ENCODE measurements around the gene SERPINB11. TPM values are rescaled to one million over a fixed set of nuclear protein-coding genes. Genes with fewer than 3 reads are reported as not detected.
"Not testable (repeated sequence)": the region's sequence is repeated elsewhere in the genome, so short reads cannot be mapped to it uniquely, and the experiment has no call there.

The SERPINB11 gene
- total RNA-seq, 2 experiments from 2014 or later, result not detected

DNA sequence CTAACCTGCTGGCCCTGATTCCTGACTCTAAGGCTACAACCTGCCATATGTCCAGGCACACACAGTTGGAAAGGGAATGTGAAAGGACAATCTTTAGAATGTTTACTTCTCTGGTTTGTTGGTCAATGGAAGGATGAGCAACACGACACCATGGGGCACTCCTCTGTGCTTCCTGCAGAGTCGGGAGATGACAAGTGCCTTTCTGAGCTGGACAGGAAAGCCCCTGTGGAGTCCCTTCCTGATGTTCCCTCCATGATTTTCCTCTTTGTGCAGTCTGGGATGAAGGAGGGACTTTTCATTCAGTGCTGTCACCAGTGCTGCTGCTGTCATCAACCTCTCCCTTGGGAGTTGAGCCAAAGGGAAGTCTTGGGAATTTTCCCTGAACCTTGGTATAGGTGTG, 49.9 kb downstream of the SERPINB11 start:
- peaks cover 3% of the 10 kb centered on the region for H3K9me3 Mint-ChIP-seq
- POLR2A ChIA-PET, result no interaction called here
- DNase-seq (no peak), ATAC-seq (ENCODE audit: low read depth) (no peak)
- no peaks in the 10 kb centered on the region for H3K36me3 Mint-ChIP-seq
- no peak overlapping the region for H3K27ac Mint-ChIP-seq
- H3K4me3 Mint-ChIP-seq, result no peak overlapping the region
- H3K27me3 Mint-ChIP-seq, result no peaks in the 10 kb centered on the region
- H3K4me1 Mint-ChIP-seq, result no peaks in the 10 kb centered on the region

DNA sequence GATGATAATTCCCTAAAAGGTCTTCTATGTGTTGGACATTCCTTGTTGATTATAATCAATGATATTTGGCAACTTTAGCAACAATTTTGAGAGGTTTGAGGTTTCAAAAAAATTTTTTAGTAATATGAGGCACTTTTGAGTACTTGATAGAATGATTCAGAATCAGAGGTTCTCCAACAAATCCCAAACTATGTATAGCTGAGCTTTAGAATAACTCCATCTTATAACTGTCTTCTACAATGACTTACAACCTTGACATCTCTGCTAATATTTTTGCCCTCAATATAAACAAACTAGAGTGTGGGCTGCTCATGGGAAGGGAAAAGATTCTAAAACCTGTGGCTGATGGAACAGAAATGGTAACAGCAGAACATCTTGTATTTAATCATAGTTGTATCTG, 50.9 kb downstream of the SERPINB11 start:
- Mint-ChIP-seq H3K27ac (no peak overlapping the region), H3K9me3 (no peaks in the 10 kb centered on the region), H3K4me3 (no peak overlapping the region), H3K36me3 (no peaks in the 10 kb centered on the region), H3K27me3 (no peaks in the 10 kb centered on the region), H3K4me1 (no peaks in the 10 kb centered on the region)
- ATAC-seq (ENCODE audit: low read depth) (no peak), DNase-seq (no peak)
- POLR2A ChIA-PET, result no interaction called here

GRCh38 chr18:63757541-63757940, 54.8 kb downstream of the SERPINB11 start:
- ATAC-seq (ENCODE audit: low read depth) (no peak), DNase-seq (no peak)
- H3K4me3 Mint-ChIP-seq, result no peak overlapping the region
- no peaks in the 10 kb centered on the region for H3K36me3 Mint-ChIP-seq
- peaks cover 13% of the 10 kb centered on the region for H3K9me3 Mint-ChIP-seq
- POLR2A ChIA-PET, result no interaction called here
- H3K27me3 Mint-ChIP-seq, result no peaks in the 10 kb centered on the region
- H3K27ac Mint-ChIP-seq, result no peak overlapping the region
- H3K4me1 Mint-ChIP-seq, result no peaks in the 10 kb centered on the region

DNA sequence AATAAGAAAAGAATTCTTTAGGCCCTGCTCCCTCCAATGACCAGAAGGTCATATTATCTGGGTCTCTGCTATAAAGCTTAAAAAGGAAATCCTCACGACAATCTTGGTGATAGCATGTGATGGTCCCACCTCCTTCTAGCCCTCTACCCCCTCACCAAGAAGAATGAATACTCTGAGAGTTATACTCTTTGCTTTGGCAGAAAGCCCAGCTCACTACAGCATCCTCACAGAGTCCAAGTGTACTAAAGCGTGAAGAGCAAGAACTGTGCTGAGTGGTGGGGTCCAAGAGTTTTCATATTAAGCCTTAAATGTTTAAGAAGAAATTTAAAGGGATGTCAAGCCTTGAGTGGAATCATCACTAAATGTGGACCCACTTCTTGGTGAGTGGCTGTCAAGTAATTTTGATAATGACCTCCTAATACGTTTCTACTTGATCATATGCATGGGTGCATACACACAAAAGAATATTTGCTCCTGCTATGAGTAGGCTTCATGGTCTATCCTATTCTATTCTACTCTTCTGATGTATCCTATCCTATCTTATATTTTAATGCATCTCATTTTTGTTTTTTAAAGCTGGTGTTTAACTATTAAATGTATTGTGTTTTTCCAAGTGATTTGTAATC, 56.0 kb downstream of the SERPINB11 start:
- H3K4me1 Mint-ChIP-seq, result no peaks in the 10 kb centered on the region
- no peaks in the 10 kb centered on the region for H3K36me3 Mint-ChIP-seq
- H3K4me3 Mint-ChIP-seq, result no peak overlapping the region
- DNase-seq (no peak), ATAC-seq (ENCODE audit: low read depth) (no peak)
- POLR2A ChIA-PET, result no interaction called here
- no peak overlapping the region for H3K27ac Mint-ChIP-seq
- H3K27me3 Mint-ChIP-seq, result no peaks in the 10 kb centered on the region
- H3K9me3 Mint-ChIP-seq, result peaks cover 13% of the 10 kb centered on the region

GRCh38 chr18:63759786-63760185, 57.0 kb downstream of the SERPINB11 start:
- POLR2A ChIA-PET; H3K4me1 Mint-ChIP-seq; H3K27ac Mint-ChIP-seq; DNase-seq; H3K27me3 Mint-ChIP-seq; ATAC-seq (ENCODE audit: low read depth); H3K36me3 Mint-ChIP-seq; H3K4me3 Mint-ChIP-seq: not testable (repeated sequence)
- H3K9me3 Mint-ChIP-seq, result peaks cover 13% of the 10 kb centered on the region

GRCh38 chr18:63762518-63762917, 59.8 kb downstream of the SERPINB11 start:
- Mint-ChIP-seq H3K4me3 (no peak overlapping the region), H3K4me1 (no peaks in the 10 kb centered on the region), H3K27ac (no peak overlapping the region), H3K9me3 (peaks cover 13% of the 10 kb centered on the region), H3K36me3 (no peaks in the 10 kb centered on the region), H3K27me3 (peaks cover 6% of the 10 kb centered on the region)
- POLR2A ChIA-PET, result no interaction called here
- ATAC-seq (ENCODE audit: low read depth) (no peak), DNase-seq (no peak)

DNA sequence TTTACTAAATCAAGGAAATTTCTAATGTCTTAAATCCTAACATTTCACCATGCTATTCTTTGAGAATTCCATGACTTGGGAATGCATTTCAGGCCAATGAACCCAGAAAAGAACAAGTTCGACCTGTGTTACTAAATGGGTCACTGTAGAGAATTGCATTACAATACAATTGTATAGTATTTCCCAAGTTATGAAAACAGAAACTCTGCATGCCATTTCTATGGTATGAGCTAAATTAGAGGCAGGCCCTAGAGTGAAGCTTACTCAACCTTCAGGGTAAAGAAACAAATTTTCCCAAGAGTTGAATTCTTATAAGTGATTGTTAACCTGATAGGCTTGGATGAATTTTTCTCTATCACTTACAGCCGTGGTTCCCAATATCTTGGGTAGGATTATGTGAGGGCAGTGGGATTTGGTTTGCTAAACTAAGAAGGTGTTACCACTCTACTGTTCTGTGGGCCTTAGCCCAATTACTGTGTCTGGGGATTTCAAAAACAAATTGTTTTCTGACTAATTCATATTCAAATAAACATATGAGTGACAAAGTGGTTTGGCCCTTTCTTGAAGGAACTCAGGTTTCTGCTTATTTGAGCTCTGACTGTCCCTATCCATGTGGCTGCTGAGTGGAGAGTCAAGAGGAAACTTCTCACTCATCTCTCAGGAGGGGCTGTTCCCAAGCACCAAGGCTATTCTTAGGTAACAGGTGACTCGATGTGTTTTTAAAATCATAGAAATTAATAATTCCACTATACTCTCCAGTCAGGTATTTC, 61.3 kb downstream of the SERPINB11 start:
- Mint-ChIP-seq H3K4me3 (no peak overlapping the region), H3K4me1 (no peaks in the 10 kb centered on the region), H3K9me3 (peaks cover 13% of the 10 kb centered on the region), H3K27ac (no peak overlapping the region), H3K36me3 (no peaks in the 10 kb centered on the region), H3K27me3 (peaks cover 7% of the 10 kb centered on the region)
- DNase-seq (no peak), ATAC-seq (ENCODE audit: low read depth) (no peak)
- POLR2A ChIA-PET, result no interaction called here

DNA sequence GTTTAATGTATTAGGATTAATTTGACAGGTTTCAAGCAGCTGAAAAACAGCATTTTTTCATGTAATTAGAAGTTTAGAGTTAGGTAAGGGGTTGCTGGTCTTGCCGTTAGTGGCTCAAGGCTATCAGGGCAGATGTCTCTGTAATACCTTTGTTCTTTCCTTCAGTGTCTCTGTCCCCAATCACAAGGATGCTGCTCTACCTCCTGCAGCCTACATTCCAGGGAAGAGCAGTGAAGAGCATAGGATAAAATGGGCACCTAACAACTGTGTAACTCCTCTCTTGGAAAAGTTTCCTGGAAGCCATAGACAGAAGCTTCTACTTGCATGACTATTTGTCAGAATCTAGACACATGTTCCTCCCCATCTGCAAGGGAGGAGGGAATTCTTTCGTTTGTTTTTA, 63.1 kb downstream of the SERPINB11 start:
- Mint-ChIP-seq H3K27me3 (peaks cover 12% of the 10 kb centered on the region), H3K27ac (no peak overlapping the region), H3K36me3 (no peaks in the 10 kb centered on the region), H3K4me1 (no peaks in the 10 kb centered on the region), H3K9me3 (peaks cover 4% of the 10 kb centered on the region), H3K4me3 (no peak overlapping the region)
- DNase-seq (no peak), ATAC-seq (ENCODE audit: low read depth) (no peak)
- POLR2A ChIA-PET, result no interaction called here

Other genes with a start within 250 kb of the SERPINB11 start
- gene SERPINB5, start 226.0 kb upstream of the SERPINB11 start, total RNA-seq, result not detected
- not detected for gene SERPINB12, start 160.6 kb upstream of the SERPINB11 start, total RNA-seq
- not detected for gene SERPINB13, start 115.6 kb upstream of the SERPINB11 start, total RNA-seq
- not detected for gene SERPINB4, start 58.7 kb upstream of the SERPINB11 start, total RNA-seq
- gene SERPINB3, start 41.1 kb upstream of the SERPINB11 start, total RNA-seq, result not detected
- gene SERPINB7, start 72.5 kb downstream of the SERPINB11 start, total RNA-seq, result not detected
- gene SERPINB2, start 184.7 kb downstream of the SERPINB11 start, total RNA-seq, result 1 to 10 TPM; 2.3 to 2.9 TPM
- gene SERPINB10, start 205.0 kb downstream of the SERPINB11 start, total RNA-seq, result not detected
- gene HMSD, start 246.3 kb downstream of the SERPINB11 start, total RNA-seq, result not detected

All from activated naive CD8-positive, alpha-beta T cell treated with anti-CD3 and anti-CD28 coated beads, Interleukin-2, amount 10 ng/mL, durations not matched to agents 7 days and 5 days (primary cell).